Thyroid gland (tissue), 4 donors: ENCODE measurements around the gene ATP2A2.

Experiments used
- CTCF ChIP-seq, 6 experiments: fragments of 200-600 bp in 3 of 6; fragments of 450-650 bp in 3 of 6; sonication (generic) in 3 of 6; IDR thresholded peaks; one replicate each; pipeline ENCODE4 v1.5.1; 2016 to 2019; ENCODE audit warnings: antibody characterized with exemption in 6 of 6, mild to moderate bottlenecking in 2 of 6, inconsistent platforms in 1 of 6, moderate library complexity in 1 of 6
- POLR2A ChIP-seq, 2 donors: fragments of 450-650 bp; IDR thresholded peaks; one replicate each; pipeline ENCODE4 v1.6.1; 2017; ENCODE audit warnings: antibody characterized with exemption in 2 of 2, mild to moderate bottlenecking in 2 of 2, moderate library complexity in 1 of 2

- TF ChIP-seq CTCF (IDR thresholded peaks at IDR 0.05) (no peak), POLR2A (IDR thresholded peaks at IDR 0.05) (no peak)
Observed at GRCh38 chr12:110278255-110278536, 2.9 kb upstream of the ATP2A2 start.
